ENCODE data around the gene SLC17A5.

DNA sequence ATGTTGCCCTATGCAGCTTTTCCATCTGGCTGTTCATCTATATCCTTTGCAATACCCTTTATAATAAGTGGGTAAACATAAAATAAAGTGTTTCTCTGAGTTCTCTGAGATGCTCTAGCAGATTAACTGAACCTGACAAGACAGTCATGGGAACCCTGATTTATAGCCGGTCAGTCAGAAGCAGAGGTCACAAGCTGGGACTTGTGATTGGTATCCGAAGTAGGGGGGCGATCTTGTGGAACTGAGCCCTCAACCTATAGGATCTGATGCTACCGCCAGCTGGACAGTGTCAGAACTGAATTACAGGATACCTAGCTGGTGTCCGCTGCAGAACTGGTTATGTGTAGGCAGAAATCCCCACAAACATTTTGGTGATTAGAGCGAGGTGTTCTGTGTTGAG lies 39.0 kb downstream of the SLC17A5 start:
- TF ChIP-seq, protein P1, sequence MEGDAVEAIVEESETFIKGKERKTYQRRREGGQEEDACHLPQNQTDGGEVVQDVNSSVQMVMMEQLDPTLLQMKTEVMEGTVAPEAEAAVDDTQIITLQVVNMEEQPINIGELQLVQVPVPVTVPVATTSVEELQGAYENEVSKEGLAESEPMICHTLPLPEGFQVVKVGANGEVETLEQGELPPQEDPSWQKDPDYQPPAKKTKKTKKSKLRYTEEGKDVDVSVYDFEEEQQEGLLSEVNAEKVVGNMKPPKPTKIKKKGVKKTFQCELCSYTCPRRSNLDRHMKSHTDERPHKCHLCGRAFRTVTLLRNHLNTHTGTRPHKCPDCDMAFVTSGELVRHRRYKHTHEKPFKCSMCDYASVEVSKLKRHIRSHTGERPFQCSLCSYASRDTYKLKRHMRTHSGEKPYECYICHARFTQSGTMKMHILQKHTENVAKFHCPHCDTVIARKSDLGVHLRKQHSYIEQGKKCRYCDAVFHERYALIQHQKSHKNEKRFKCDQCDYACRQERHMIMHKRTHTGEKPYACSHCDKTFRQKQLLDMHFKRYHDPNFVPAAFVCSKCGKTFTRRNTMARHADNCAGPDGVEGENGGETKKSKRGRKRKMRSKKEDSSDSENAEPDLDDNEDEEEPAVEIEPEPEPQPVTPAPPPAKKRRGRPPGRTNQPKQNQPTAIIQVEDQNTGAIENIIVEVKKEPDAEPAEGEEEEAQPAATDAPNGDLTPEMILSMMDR (IDR thresholded peaks at IDR 0.05): no peak
- no peak for TF ChIP-seq EZH2phosphoT487 (IDR thresholded peaks at IDR 0.05)
